GM12892 (cell line): ENCODE data around the gene HEXIM2.
"Not testable (repeated sequence)": the region's sequence is repeated elsewhere in the genome, so short reads cannot be mapped to it uniquely, and the experiment has no call there.

Experiments used
- DNase-seq: peaks from one replicate; pipeline ENCODE4 v3.0.0; 2011; ENCODE audit not compliant: insufficient read length
- FAIRE-seq: peaks from 2 replicates; lab custom pipeline; 2011; peaks lifted over from hg19 to GRCh38; lab: Jason Lieb, UNC
- POLR2A ChIP-seq: IDR thresholded peaks from 2 replicates; pipeline ENCODE4 v1.6.1; 2011; ENCODE audit warnings: low read depth, low read length, control low read depth
- POLR2AphosphoS5 ChIP-seq: IDR thresholded peaks from 2 replicates; pipeline ENCODE4 v1.6.1; 2011; ENCODE audit warnings: low read depth, low read length, control low read depth
- TAF1 ChIP-seq: IDR thresholded peaks from 2 replicates; pipeline ENCODE4 v1.6.1; 2011; ENCODE audit warnings: low read depth, mild to moderate bottlenecking, control low read depth, low read length, borderline replicate concordance

Gene HEXIM2

DNA sequence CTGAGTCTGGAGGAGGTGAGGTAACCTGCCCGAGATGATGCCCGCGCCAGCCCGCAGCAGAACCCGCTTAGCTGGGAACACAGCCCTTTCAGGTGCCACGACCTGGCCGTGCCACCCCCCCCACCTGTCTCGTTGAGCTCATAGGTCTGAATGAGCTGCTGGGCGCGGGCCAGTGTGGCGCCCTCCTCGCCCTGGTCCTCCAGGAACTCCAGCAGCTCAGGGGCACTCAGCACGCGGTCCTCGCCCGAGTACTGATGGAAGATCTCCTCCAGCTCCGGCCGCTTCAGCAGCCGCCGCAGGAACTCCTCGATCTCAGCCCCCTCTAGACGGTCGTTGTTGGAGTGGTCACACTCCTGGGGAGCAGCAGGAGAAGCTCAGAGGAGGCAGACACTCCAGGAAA lies 43.0 kb upstream of the HEXIM2 start:
- FAIRE-seq: no peak
- DNase-seq: no peak
- no peak for TF ChIP-seq POLR2AphosphoS5
- TF ChIP-seq POLR2A: no peak
- TF ChIP-seq TAF1: no peak

DNA sequence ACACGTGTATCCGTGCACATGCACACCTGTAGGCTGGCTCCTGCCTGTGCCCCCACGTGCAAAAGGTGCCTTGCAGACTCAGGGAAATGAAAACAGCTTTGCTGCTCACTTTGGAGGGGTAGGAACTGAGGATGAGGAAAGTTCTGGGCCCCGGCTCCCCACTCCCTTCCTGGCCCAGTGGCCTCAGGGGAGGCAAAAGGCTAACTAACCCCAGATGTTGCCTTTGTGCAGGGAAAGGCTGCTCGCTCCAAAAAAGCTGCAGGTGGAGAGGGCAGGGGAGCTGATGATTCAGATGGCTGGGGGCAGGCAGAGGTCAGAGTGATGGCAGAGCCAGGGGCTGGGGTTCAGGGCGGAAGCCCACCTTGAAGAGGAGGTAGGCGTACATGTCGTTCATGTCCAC lies 41.7 kb upstream of the HEXIM2 start:
- no peak for TF ChIP-seq POLR2A
- TF ChIP-seq POLR2AphosphoS5: no peak
- no peak for TF ChIP-seq TAF1
- DNase-seq (no peak), FAIRE-seq (no peak)

DNA sequence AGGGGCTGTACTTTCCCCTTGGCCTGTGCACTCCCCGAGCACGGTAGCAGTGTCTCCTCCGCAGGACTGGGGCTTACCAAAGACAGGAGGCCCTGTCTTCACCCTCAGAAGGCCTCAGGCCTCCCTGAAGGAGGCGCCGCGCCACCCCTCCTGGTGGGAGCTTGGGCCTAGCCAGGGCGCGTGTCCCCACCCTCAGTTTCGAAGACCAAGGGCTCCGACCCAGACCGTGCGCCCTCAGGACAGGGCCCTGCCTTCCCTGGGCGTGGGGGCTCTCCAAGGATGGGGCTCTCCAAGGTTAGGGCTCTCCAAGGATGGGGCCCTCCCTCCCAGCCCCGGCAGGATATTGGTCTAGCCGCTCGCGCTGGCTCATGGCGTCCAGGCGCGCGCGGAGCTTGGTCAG lies 41.1 kb upstream of the HEXIM2 start:
- no peak for DNase-seq
- TF ChIP-seq POLR2AphosphoS5 (no peak), POLR2A (no peak), TAF1 (no peak)

DNA sequence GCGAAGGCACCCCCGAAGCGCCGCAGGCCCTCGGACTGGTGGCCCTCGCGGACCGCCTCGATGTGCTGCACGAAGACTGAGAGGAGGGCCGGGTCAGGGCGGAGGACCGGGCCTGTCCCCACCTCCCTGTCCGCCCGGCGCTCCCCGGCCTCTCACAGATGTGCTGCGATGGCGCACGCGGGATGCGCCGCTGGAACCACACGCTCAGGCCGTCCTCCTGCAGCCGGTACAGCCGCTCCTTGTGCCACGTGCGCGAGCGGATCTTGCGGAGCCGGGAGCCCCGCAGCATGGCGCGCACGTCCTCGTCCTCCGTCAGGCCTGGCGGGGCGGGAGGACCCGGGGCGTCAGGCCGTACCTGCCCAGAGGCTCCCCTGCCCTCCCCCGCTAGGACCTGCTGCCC lies 40.6 kb upstream of the HEXIM2 start:
- FAIRE-seq: no peak
- DNase-seq: no peak
- no peak for TF ChIP-seq POLR2A
- TF ChIP-seq POLR2AphosphoS5: no peak
- no peak for TF ChIP-seq TAF1

More for the DNA sequence above, 41.1 kb upstream of the HEXIM2 start:
- FAIRE-seq: no peak

DNA sequence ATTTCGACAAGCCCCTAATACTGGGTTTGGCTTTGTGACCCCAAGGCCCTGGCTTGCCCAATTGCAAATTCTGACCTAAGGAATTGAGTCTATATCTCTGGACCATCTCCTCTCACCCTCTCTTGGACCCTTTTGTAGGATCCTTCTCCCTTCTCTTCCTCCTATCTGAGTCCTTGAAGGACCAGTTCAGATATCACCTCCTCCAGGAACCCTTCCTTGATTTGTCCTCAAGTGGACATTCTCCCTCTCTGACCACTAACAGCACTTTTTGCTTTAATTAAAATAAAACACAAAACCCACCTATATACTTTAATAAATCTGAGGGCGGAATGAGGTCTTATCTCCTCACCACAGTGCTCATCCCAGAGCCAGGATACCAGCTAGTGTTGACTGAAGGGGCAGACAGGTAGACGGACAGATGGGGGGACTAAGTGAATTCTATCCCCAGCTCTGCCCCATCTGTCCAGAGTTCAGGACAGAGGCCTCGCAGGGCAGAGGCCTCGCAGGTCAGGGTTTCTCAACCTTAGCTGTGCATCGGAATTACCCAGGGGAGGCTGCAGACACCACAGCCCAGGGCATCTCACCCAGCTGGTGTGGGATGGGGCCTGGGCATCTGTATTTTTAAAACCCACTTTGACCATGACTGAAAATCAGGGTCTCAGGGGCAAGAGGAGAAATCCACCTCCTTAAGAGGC lies 38.5 kb upstream of the HEXIM2 start:
- no peak for TF ChIP-seq POLR2AphosphoS5
- TF ChIP-seq POLR2A: no peak
- no peak for TF ChIP-seq TAF1
- DNase-seq (no peak), FAIRE-seq (no peak)

DNA sequence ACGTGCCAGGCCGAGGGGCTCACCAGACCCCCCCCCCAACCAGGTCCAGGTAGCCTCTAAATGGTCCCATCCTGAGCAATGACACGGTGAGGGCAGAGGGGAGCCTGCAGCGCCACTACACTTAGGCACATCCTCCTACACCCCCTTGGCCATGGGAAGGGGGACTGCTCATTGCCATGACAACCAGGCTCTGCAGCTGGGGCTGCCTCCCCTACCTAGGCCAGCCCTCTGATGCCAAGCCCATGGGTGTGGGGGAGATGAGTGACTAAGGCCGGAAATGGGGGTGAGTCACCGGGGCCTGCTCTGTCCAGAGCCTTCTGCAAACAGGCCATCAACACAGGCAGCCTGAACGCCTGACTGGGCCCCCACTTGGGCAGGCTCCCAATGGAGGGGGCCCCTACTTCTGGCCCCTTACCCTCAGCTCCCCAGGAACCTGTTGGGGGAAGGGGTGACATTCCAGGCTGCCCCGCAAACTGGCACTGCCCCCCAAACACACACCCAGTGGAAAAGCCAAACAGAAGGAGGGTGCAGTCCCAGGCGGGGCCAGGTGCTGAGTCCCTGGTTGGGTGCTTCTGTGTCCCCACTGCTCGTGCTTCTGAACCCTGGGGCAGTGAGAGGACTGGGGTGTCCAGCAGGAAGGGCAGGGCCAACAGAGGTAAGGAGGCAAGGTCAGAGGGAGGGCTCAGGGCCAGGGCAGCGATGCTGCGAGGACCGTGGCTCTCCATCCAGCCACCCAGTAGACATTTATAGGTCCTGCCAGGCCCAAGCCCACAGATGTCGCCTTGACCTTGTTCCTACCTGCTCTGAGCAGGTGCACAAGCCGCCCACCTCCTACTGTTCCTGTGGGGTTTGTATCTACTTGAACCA lies 37.5 kb upstream of the HEXIM2 start:
- TF ChIP-seq POLR2A: no peak
- no peak for TF ChIP-seq POLR2AphosphoS5
- no peak for TF ChIP-seq TAF1
- no peak for DNase-seq
- FAIRE-seq: no peak

DNA sequence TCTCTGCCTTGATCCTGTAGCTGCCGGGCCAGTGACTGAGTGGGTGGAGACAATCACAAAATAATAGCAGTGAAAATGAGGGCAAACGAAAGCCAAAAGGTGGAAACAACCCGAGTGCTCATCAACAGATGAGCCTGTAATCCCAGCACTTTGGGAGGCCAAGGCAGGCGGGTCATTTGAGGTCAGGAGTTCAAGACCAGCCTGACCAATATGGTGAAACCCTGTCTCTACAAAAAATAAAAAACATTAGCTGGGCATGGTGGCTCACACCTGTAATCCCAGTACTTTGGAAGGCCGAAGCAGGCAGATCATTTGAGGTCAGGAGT lies 36.9 kb upstream of the HEXIM2 start:
- FAIRE-seq, DNase-seq: not testable (repeated sequence)

DNA sequence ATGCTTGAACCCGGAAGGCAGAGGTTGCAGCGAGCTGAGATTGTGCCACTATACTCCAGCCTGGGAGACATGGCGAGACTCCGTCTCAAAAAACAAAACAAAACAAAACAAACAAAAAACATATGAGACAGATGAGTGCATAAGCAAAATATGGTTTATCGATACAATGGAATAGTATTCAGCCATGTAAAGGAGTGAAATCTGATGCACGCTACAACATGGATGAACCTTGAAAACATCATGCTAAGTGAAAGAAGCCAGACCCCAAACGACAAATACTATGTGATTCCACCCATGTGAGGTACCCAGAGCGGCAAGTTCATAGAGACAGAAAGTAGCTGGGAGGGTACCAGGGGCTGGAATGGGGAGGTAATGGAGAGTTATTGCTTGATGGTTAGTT lies 36.2 kb upstream of the HEXIM2 start:
- no peak for DNase-seq
- no peak for FAIRE-seq
- TF ChIP-seq TAF1: no peak

DNA sequence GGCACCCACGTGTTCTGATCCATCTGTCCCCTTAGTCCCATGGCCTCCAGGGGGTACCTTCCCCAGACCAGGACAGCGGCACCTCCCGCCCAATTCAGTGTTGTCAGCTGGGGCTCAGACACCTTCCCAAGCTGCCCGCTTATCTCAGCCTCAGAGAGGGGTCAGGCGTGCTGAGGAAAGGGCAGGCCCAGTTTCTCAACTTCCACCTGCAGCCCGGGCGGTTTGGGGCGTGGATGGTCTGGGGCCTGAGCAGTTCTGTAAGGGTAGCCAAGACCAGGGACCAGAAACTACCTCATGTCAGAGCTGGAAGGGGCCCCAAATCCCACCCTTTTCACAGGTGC lies 34.5 kb upstream of the HEXIM2 start:
- TF ChIP-seq POLR2AphosphoS5 (no peak), TAF1 (no peak), POLR2A (no peak)
- DNase-seq: no peak
- FAIRE-seq: no peak

DNA sequence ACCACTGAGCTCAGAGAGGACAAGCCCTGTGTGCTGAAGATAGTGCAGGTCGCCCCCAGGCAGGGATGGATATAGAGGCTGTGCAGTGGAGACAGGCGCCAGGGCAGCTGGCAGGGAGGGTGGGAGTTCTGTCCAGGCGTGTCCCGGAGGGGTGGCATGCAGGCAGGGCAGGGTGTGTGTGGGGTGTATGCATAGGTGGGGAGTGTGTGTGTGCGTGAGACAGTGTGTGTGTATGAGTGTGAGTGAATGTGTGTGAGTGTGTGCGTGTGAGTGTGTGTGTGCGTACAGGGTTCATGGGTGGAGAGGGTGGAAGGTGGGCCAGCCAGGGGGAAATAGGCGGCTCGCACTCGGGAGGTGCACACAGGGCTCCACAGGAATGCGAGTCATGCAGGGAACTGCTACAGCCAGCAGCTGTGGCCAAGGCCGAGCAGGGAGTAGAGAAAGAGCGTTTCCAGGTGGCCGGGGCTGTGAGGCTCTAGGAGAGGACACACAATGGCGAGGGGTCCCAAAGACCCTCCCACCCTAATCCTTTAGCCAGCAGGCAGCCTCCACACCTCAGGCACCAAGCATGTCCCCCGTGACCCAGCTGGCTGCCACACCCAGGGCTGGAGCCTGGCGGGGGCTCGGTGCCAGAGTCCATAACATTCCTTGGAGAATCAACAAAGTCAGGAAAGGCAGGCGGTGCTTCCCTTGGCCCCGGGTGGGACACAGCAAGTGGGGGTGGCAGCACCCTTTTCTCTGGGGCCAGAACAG lies 34.0 kb upstream of the HEXIM2 start:
- no peak for FAIRE-seq
- TF ChIP-seq POLR2AphosphoS5 (no peak), TAF1 (no peak)
- DNase-seq: no peak

DNA sequence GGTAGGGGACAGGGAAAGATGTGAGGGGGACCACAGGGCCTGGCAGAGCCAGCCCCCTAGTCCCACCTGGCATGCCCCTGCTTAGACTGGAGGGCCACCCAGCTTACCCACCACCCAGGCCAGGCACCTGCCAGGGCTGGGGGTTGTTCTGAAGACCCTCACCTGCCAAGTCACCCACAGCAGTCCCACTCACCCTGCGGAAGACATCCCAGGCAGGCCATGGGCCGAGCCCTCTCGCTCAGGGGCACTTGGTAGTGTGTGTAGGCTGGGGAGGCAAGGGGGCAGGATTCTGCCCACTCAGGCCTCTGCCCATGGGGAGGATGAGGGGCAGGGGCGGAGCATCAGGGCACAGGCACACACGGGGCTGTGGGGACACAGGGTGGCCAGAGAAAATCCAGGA lies 33.3 kb upstream of the HEXIM2 start:
- FAIRE-seq (no peak), DNase-seq (no peak)
- TF ChIP-seq POLR2AphosphoS5 (no peak), POLR2A (no peak), TAF1 (no peak)

DNA sequence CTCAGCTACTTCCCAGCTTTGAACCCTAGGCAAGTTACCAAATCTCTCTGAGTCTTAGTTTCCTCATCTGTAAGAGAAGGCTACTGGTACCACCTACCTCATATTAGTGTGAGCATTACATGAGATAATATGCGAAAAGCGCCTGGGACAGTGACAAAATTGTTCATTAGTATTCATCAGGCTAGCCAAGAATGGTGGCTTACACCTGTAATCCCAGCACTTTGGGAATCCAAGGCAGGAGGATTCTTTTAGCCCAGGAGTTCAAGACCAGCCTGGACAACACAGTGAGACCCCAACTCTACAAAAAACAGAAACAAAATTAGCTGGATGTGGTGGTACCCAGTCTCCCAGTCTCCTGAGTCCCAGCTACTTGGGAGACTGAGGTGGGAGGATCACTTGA lies 32.7 kb upstream of the HEXIM2 start:
- FAIRE-seq: no peak
- TF ChIP-seq POLR2AphosphoS5 (no peak), POLR2A (no peak), TAF1 (no peak)
- no peak for DNase-seq
